Aorta (tissue), 5 donors: ENCODE measurements around the gene CRAT. TPM values are rescaled to one million over a fixed set of nuclear protein-coding genes. Genes with fewer than 3 reads are reported as not detected.
A peak's percentile ranks its signal among the peaks of the same experiment; 100 is the strongest.

Experiments
- ATAC-seq: fragments of 200-7000 bp; cut with Tn5 transposase; one replicate; pipeline ENCODE4 v1.9.1; 2022; ENCODE audit warnings: moderate library complexity; ENCODE audit not compliant: low FRiP score
- DNase-seq, 2 donors: peaks; one replicate each; pipeline ENCODE4 v3.0.0-alpha.2; 2020
- H3K27ac ChIP-seq, 2 donors: one replicate each; pipeline ENCODE4 v1.5.1; 2013; ENCODE audit warnings: low read length in 2 of 2, mild to moderate bottlenecking in 2 of 2, moderate library complexity in 2 of 2, control low read depth in 1 of 2, inconsistent platforms in 1 of 2, low read depth in 1 of 2
- H3K27me3 ChIP-seq, 2 donors: one replicate each; pipeline ENCODE4 v1.6.1; 2013; ENCODE audit warnings: control low read depth in 1 of 2, low read length in 1 of 2, mild to moderate bottlenecking in 1 of 2, moderate library complexity in 1 of 2; ENCODE audit not compliant: insufficient read depth in 2 of 2, control insufficient read depth in 1 of 2
- H3K36me3 ChIP-seq, 2 donors: one replicate each; pipeline ENCODE4 v1.6.1; 2013; ENCODE audit warnings: control low read depth in 1 of 2, low read length in 1 of 2, mild to moderate bottlenecking in 1 of 2; ENCODE audit not compliant: insufficient read depth in 2 of 2, control insufficient read depth in 1 of 2
- H3K4me1 ChIP-seq, 2 donors: one replicate each; pipeline ENCODE4 v1.6.1; 2013; ENCODE audit warnings: low read length in 2 of 2, control low read depth in 1 of 2, mild to moderate bottlenecking in 1 of 2, moderate library complexity in 1 of 2; ENCODE audit not compliant: insufficient read depth in 2 of 2, control insufficient read depth in 1 of 2
- H3K4me3 ChIP-seq, 2 donors: one replicate each; pipeline ENCODE4 v1.5.1; 2013; ENCODE audit warnings: low read length in 2 of 2, control low read depth in 1 of 2, mild to moderate bottlenecking in 1 of 2
- H3K9me3 ChIP-seq: one replicate; pipeline ENCODE4 v1.6.1; 2013; ENCODE audit warnings: mild to moderate bottlenecking, low read length; ENCODE audit not compliant: control insufficient read depth
- WGBS, 2 donors: extraction: QIAGEN DNeasy Blood & Tissue Kit; methylation state at CpG; one replicate each; pipeline ENCODE4 v1.1.7; 2013; 5-methylcytosine and 5-hydroxymethylcytosine counted together
- intact Hi-C, 2 donors: fragments of 100-400 bp; cut with DNase I; formaldehyde crosslinking; loops; one replicate each; pipeline versions ENCODE4 v1.14.2 to v1.15.0; 2022
- polyA plus RNA-seq, 2 donors: library from polyadenylated mRNA; stranded (reverse); fragments of 200-250 nt; gene quantifications; one replicate each; pipeline ENCODE4 v1.2.3, GENCODE V29; 2013
- total RNA-seq, 2 donors: library from RNA; stranded (reverse); fragmentation: NEBNext Ultra II Directional; extraction: Animal tissue kit (Norgen Biotek cat#: 25700); gene quantifications; one replicate each; pipeline ENCODE4 v1.2.1, GENCODE V29; 2021
- donor health status: healthy with polysubstance abuse.
- donor health status: Bipolar disorder and iron deficiency.
- donor health status: DM: no; HTN: no; CAD: no.
- donor health status: DM: no; HTN: no; CAD: no.
- donor health status: DM: yes; HTN: yes; CAD: no.

CRAT gene
- total and polyA plus RNA-seq, 4 donors, result 26.8 to 51.1 (median 45.2) TPM

- H3K4me1 ChIP-seq, result peaks cover 0 to 4% of the 10 kb centered on the region in 2 donors
Measured at GRCh38 chr9:129139993-129140396, 29.4 kb upstream of the CRAT start.

GRCh38 chr9:129139233-129139992 is 28.8 kb upstream of the CRAT start:
- Histone ChIP-seq H3K27ac (peak overlapping the region; percentile 49 to 99), H3K27me3 (no peaks in the 10 kb centered on the region), H3K9me3 (no peaks in the 10 kb centered on the region), H3K4me3 (peak overlapping the region in 1 of 2 donors; percentile 38), H3K36me3 (no peaks in the 10 kb centered on the region), H3K4me1 (peaks cover 0 to 4% of the 10 kb centered on the region in 2 donors)
- intact Hi-C loops, result loop anchor here (1.0 to 2.0 kb wide), 5 partner anchors 35 to 471 kb away; no protein-coding TSS in a partner anchor
- DNase-seq (peak in 1 of 2 donors; percentile 87), ATAC-seq (peak; percentile 86)
- WGBS, 2 donors, result 1% methylated on average over 13 of the region's 13 CpGs

More at GRCh38 chr9:129139993-129140396, 29.4 kb upstream of the CRAT start:
- intact Hi-C loops, result loop anchor here (1.0 to 5.0 kb wide), 7 partner anchors 34 to 471 kb away; no protein-coding TSS in a partner anchor
- WGBS, 2 donors, result 1 to 2% methylated on average over 11 of the region's 11 CpGs
- Histone ChIP-seq H3K9me3 (no peaks in the 10 kb centered on the region), H3K36me3 (no peaks in the 10 kb centered on the region), H3K4me3 (no peak overlapping the region), H3K27ac (peak overlapping the region; percentile 99 to 100), H3K27me3 (no peaks in the 10 kb centered on the region)
- ATAC-seq, result peak; percentile 89
- DNase-seq, result peak; percentile 96

- Histone ChIP-seq H3K36me3 (peaks cover 0 to under 1% of the 10 kb centered on the region in 2 donors), H3K27me3 (no peaks in the 10 kb centered on the region), H3K4me1 (peaks cover 0 to 4% of the 10 kb centered on the region in 2 donors), H3K4me3 (no peak overlapping the region), H3K27ac (peak overlapping the region; percentile 81 to 84), H3K9me3 (no peaks in the 10 kb centered on the region)
- intact Hi-C loops, result loop anchor here (1.0 to 2.0 kb wide), 5 partner anchors 36 to 472 kb away; no protein-coding TSS in a partner anchor
- DNase-seq (peak; percentile 90 to 91), ATAC-seq (peak; percentile 72)
- 4 to 7% methylated on average over 21 of the region's 21 CpGs for WGBS, 2 donors
Measured at GRCh38 chr9:129138476-129139232, 28.1 kb upstream of the CRAT start.

GRCh38 chr9:129138144-129138462 is 27.5 kb upstream of the CRAT start:
- peaks cover 0 to 2% of the 10 kb centered on the region in 2 donors for H3K36me3 ChIP-seq
- WGBS, 2 donors, result 36 to 38% methylated on average over 9 of the region's 9 CpGs
- no peak for DNase-seq
- H3K27me3 ChIP-seq, result no peaks in the 10 kb centered on the region
- peak overlapping the region; percentile 79 to 84 for H3K27ac ChIP-seq
- H3K9me3 ChIP-seq, result no peaks in the 10 kb centered on the region
- no peak overlapping the region for H3K4me3 ChIP-seq
- ATAC-seq, result no peak
- H3K4me1 ChIP-seq, result peaks cover 0 to 4% of the 10 kb centered on the region in 2 donors
- intact Hi-C loops, result loop anchor here (2.0 kb wide), 3 partner anchors 345 to 473 kb away; no protein-coding TSS in a partner anchor

GRCh38 chr9:129137292-129138143 is 26.9 kb upstream of the CRAT start:
- ATAC-seq (no peak), DNase-seq (no peak)
- H3K9me3 ChIP-seq, result no peaks in the 10 kb centered on the region
- H3K27ac ChIP-seq, result peak overlapping the region; percentile 79 to 84
- intact Hi-C loops, result loop anchor here (2.0 kb wide), 3 partner anchors 345 to 473 kb away; no protein-coding TSS in a partner anchor
- WGBS, 2 donors, result 74 to 76% methylated on average over 19 of the region's 19 CpGs
- H3K4me3 ChIP-seq, result no peak overlapping the region
- peaks cover 0 to 2% of the 10 kb centered on the region in 2 donors for H3K36me3 ChIP-seq
- H3K27me3 ChIP-seq, result no peaks in the 10 kb centered on the region
- H3K4me1 ChIP-seq, result peaks cover 0 to 4% of the 10 kb centered on the region in 2 donors

- 86 to 87% methylated on average over 16 of the region's 16 CpGs for WGBS, 2 donors
- peaks cover 0 to under 1% of the 10 kb centered on the region in 2 donors for H3K4me1 ChIP-seq
- ATAC-seq (no peak), DNase-seq (no peak)
- no peak overlapping the region for H3K4me3 ChIP-seq
- H3K36me3 ChIP-seq, result peaks cover 0 to 2% of the 10 kb centered on the region in 2 donors
- no peak overlapping the region for H3K27ac ChIP-seq
- H3K27me3 ChIP-seq, result no peaks in the 10 kb centered on the region
- intact Hi-C loops, result no loop called here
- no peaks in the 10 kb centered on the region for H3K9me3 ChIP-seq
Measured at GRCh38 chr9:129136446-129137035, 25.9 kb upstream of the CRAT start.

- no peak overlapping the region for H3K27ac ChIP-seq
- H3K27me3 ChIP-seq, result no peaks in the 10 kb centered on the region
- ATAC-seq, result no peak
- intact Hi-C loops, result no loop called here
- H3K9me3 ChIP-seq, result no peaks in the 10 kb centered on the region
- DNase-seq, result no peak
- 91 to 93% methylated on average over 6 of the region's 6 CpGs for WGBS, 2 donors
- peaks cover 0 to 2% of the 10 kb centered on the region in 2 donors for H3K36me3 ChIP-seq
- H3K4me1 ChIP-seq, result no peaks in the 10 kb centered on the region
- no peak overlapping the region for H3K4me3 ChIP-seq
Measured at GRCh38 chr9:129135476-129135875, 24.9 kb upstream of the CRAT start.

GRCh38 chr9:129133082-129133481 is 22.5 kb upstream of the CRAT start:
- Histone ChIP-seq H3K9me3 (no peaks in the 10 kb centered on the region), H3K27ac (no peak overlapping the region), H3K36me3 (peaks cover 0 to 4% of the 10 kb centered on the region in 2 donors), H3K27me3 (no peaks in the 10 kb centered on the region), H3K4me1 (no peaks in the 10 kb centered on the region), H3K4me3 (no peak overlapping the region)
- 81 to 84% methylated on average over 4 of the region's 4 CpGs for WGBS, 2 donors
- intact Hi-C loops, result loop anchor here (5.0 kb wide), 2 partner anchors 654 to 659 kb away; no protein-coding TSS in a partner anchor
- ATAC-seq (no peak), DNase-seq (no peak)
